Activated CD4-positive, alpha-beta memory T cell treated with anti-CD3 and anti-CD28 coated beads, Interleukin-2, amount 10 ng/mL, durations not matched to agents 7 days and 5 days (primary cell): ENCODE results near the gene SMAD2. TPM values are rescaled to one million over a fixed set of nuclear protein-coding genes. Genes with fewer than 3 reads are reported as not detected.

Source experiments
- CTCF ChIA-PET: fragments of 350-600 bp; sonication (Branson Sonifier 250); formaldehyde crosslinking; loops from one replicate; lab custom pipeline; 2021; ENCODE audit warnings: antibody characterized with exemption, inconsistent platforms; lab: Charles Lee
- POLR2A ChIA-PET: fragments of 350-600 bp; sonication (Branson Sonifier 250); formaldehyde crosslinking; loops from one replicate; lab custom pipeline; 2021; ENCODE audit warnings: antibody characterized with exemption; lab: Charles Lee
- DNase-seq: peaks from one replicate; pipeline ENCODE4 v3.0.0-alpha.2; 2020
- H3K27ac Mint-ChIP-seq: one replicate; pipeline ENCODE4 v1.8.0; 2021; ENCODE audit warnings: mild to moderate bottlenecking, mixed read lengths
- H3K27me3 Mint-ChIP-seq: one replicate; pipeline ENCODE4 v1.8.0; 2021; ENCODE audit warnings: mixed read lengths
- H3K36me3 Mint-ChIP-seq: one replicate; pipeline ENCODE4 v1.8.0; 2021; ENCODE audit warnings: low read depth, mixed read lengths
- H3K4me1 Mint-ChIP-seq: one replicate; pipeline ENCODE4 v1.8.0; 2021; ENCODE audit warnings: mixed read lengths
- H3K4me3 Mint-ChIP-seq: one replicate; pipeline ENCODE4 v1.8.0; 2021; ENCODE audit warnings: mild to moderate bottlenecking, mixed read lengths
- H3K9me3 Mint-ChIP-seq: one replicate; pipeline ENCODE4 v1.8.0; 2021; ENCODE audit warnings: mixed read lengths
- total RNA-seq, 2 experiments: library from RNA; stranded (reverse); gene quantifications; one replicate each; pipeline ENCODE4 v1.2.3, GENCODE V29; 2021

The SMAD2 gene
- total RNA-seq, 2 experiments from 2014 or later = 170 to 174 TPM

GRCh38 chr18:47953471-47953931, 23.0 kb upstream of the SMAD2 start:
- CTCF ChIA-PET = interaction anchor here (1.0 to 1.4 kb wide), 2 partner anchors 44 to 51 kb away, joined by 3 to 4 read pairs; no protein-coding TSS in a partner anchor
- POLR2A ChIA-PET = interaction anchor here (0.6 to 1.6 kb wide), 4 partner anchors 19 to 25 kb away, joined by 3 to 12 read pairs (median 4); partner anchors contain the start of gene SMAD2
- H3K4me1 Mint-ChIP-seq = peaks cover 16% of the 10 kb centered on the region
- H3K4me3 Mint-ChIP-seq = no peak overlapping the region
- peak; percentile 65 for DNase-seq
- H3K27ac Mint-ChIP-seq = peak overlapping the region; percentile 86
- peaks cover 26% of the 10 kb centered on the region for H3K27me3 Mint-ChIP-seq
- H3K36me3 Mint-ChIP-seq = no peaks in the 10 kb centered on the region
- peaks cover 1% of the 10 kb centered on the region for H3K9me3 Mint-ChIP-seq

GRCh38 chr18:47950511-47950910, 20.1 kb upstream of the SMAD2 start:
- peaks cover 2% of the 10 kb centered on the region for H3K9me3 Mint-ChIP-seq
- no peak for DNase-seq
- CTCF ChIA-PET = interaction anchor here (1.0 to 1.1 kb wide), 2 partner anchors 11 to 57 kb away, joined by 3 to 4 read pairs; no protein-coding TSS in a partner anchor
- no peak overlapping the region for H3K4me3 Mint-ChIP-seq
- H3K27ac Mint-ChIP-seq = no peak overlapping the region
- H3K4me1 Mint-ChIP-seq = peaks cover 19% of the 10 kb centered on the region
- POLR2A ChIA-PET = interaction anchor here (1.8 kb wide), 1 partner anchor 20 kb away, joined by 4 read pairs; the partner anchor contains the start of gene SMAD2
- H3K36me3 Mint-ChIP-seq = no peaks in the 10 kb centered on the region
- peaks cover 17% of the 10 kb centered on the region for H3K27me3 Mint-ChIP-seq

GRCh38 chr18:47949202-47949601, 18.7 kb upstream of the SMAD2 start:
- POLR2A ChIA-PET = interaction anchor here (1.8 kb wide), 1 partner anchor 18 kb away, joined by 4 read pairs; the partner anchor contains the start of gene SMAD2
- Mint-ChIP-seq H3K27me3 (peaks cover 21% of the 10 kb centered on the region), H3K9me3 (peaks cover 2% of the 10 kb centered on the region), H3K36me3 (no peaks in the 10 kb centered on the region), H3K27ac (no peak overlapping the region), H3K4me3 (no peak overlapping the region), H3K4me1 (peaks cover 26% of the 10 kb centered on the region)
- no peak for DNase-seq
- CTCF ChIA-PET = interaction anchor here (1.0 kb wide), 1 partner anchor 58 kb away, joined by 3 read pairs; no protein-coding TSS in a partner anchor

GRCh38 chr18:47946889-47947288, 16.4 kb upstream of the SMAD2 start:
- H3K4me1 Mint-ChIP-seq = peaks cover 12% of the 10 kb centered on the region
- H3K27me3 Mint-ChIP-seq = peaks cover 27% of the 10 kb centered on the region
- H3K9me3 Mint-ChIP-seq = peaks cover 2% of the 10 kb centered on the region
- H3K27ac Mint-ChIP-seq = no peak overlapping the region
- H3K4me3 Mint-ChIP-seq = no peak overlapping the region
- H3K36me3 Mint-ChIP-seq = no peaks in the 10 kb centered on the region
- no peak for DNase-seq
- POLR2A ChIA-PET = interaction anchor here (0.6 kb wide), 1 partner anchor 1538 kb away, joined by 3 read pairs; no protein-coding TSS in a partner anchor
- CTCF ChIA-PET = no interaction called here

- Mint-ChIP-seq H3K27ac (no peak overlapping the region), H3K9me3 (peaks cover 2% of the 10 kb centered on the region), H3K27me3 (peaks cover 22% of the 10 kb centered on the region), H3K36me3 (no peaks in the 10 kb centered on the region), H3K4me3 (no peak overlapping the region), H3K4me1 (peaks cover 11% of the 10 kb centered on the region)
- ChIA-PET CTCF (no interaction called here), POLR2A (interaction anchor here (2.2 kb wide), 1 partner anchor 15 kb away, joined by 6 read pairs; the partner anchor contains the start of gene SMAD2)
- no peak for DNase-seq
Observed at GRCh38 chr18:47944972-47945852, 14.8 kb upstream of the SMAD2 start.

- Mint-ChIP-seq H3K27ac (no peak overlapping the region), H3K27me3 (peaks cover 13% of the 10 kb centered on the region), H3K4me3 (no peak overlapping the region), H3K9me3 (no peaks in the 10 kb centered on the region), H3K36me3 (no peaks in the 10 kb centered on the region), H3K4me1 (peaks cover 13% of the 10 kb centered on the region)
- DNase-seq = peak; percentile 37
- POLR2A ChIA-PET = interaction anchor here (1.8 kb wide), 1 partner anchor 26 kb away, joined by 4 read pairs; no protein-coding TSS in a partner anchor
- CTCF ChIA-PET = interaction anchor here (0.8 kb wide), 1 partner anchor 159 kb away, joined by 3 read pairs; no protein-coding TSS in a partner anchor
Observed at GRCh38 chr18:47936952-47937351, 6.5 kb upstream of the SMAD2 start.

DNA sequence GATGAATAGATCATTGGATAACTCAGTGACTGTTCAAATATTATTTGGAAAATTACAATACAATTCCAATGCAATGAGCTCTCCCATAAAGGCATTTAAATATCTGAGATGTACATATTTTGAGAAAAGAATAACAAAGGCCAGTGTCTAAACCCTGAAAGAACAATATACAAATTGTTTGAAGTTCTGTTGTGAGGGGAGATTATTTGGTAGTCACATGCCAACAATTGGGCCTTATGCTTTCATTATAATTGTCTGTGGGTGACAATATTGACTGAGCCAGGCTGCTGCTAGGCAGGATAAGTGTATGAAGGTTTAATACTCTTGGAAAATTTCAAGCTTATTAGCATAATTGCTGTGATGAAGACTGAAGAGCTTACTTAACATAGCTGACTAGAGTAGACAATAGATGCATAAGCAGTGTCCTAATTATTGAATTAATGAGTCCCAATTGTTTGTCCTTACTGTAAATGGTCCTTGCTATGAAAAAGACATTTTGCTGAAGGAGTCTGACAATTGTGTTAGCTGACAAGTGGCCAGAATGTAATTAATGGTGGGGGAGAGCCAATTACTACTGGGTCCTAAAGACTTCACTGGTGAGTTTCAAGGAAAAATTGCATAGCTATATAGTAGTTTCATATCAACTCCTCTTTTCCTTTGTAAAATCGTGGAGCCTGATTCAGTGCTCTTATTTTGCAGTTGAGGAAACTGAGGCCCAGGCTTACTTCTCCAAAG, 5.0 kb upstream of the SMAD2 start:
- DNase-seq = no peak
- H3K36me3 Mint-ChIP-seq = no peaks in the 10 kb centered on the region
- no peak overlapping the region for H3K4me3 Mint-ChIP-seq
- H3K4me1 Mint-ChIP-seq = peaks cover 19% of the 10 kb centered on the region
- peaks cover 12% of the 10 kb centered on the region for H3K27me3 Mint-ChIP-seq
- ChIA-PET CTCF (interaction anchor here (0.5 to 1.3 kb wide), 2 partner anchors 41 to 62 kb away, joined by 3 to 4 read pairs; no protein-coding TSS in a partner anchor), POLR2A (interaction anchor here (1.2 kb wide), 1 partner anchor 18 kb away, joined by 4 read pairs; no protein-coding TSS in a partner anchor)
- H3K27ac Mint-ChIP-seq = no peak overlapping the region
- H3K9me3 Mint-ChIP-seq = no peaks in the 10 kb centered on the region

- Mint-ChIP-seq H3K4me1 (peaks cover 34% of the 10 kb centered on the region), H3K4me3 (no peak overlapping the region), H3K36me3 (peaks cover 13% of the 10 kb centered on the region), H3K9me3 (no peaks in the 10 kb centered on the region), H3K27me3 (peaks cover 12% of the 10 kb centered on the region), H3K27ac (no peak overlapping the region)
- ChIA-PET POLR2A (interaction anchor here (0.7 to 1.1 kb wide), 3 partner anchors 9 to 31 kb away, joined by 3 read pairs; no protein-coding TSS in a partner anchor), CTCF (no interaction called here)
- no peak for DNase-seq
Observed at GRCh38 chr18:47932603-47933002, 2.1 kb upstream of the SMAD2 start.

GRCh38 chr18:47932190-47932589, 1.7 kb upstream of the SMAD2 start:
- H3K4me1 Mint-ChIP-seq = peaks cover 37% of the 10 kb centered on the region
- POLR2A ChIA-PET = interaction anchor here (1.1 kb wide), 1 partner anchor 9 kb away, joined by 3 read pairs; no protein-coding TSS in a partner anchor
- no peak for DNase-seq
- peak overlapping the region; percentile 86 for H3K27ac Mint-ChIP-seq
- no peaks in the 10 kb centered on the region for H3K9me3 Mint-ChIP-seq
- H3K4me3 Mint-ChIP-seq = peak overlapping the region; percentile 76
- H3K27me3 Mint-ChIP-seq = peaks cover 12% of the 10 kb centered on the region
- peaks cover 13% of the 10 kb centered on the region for H3K36me3 Mint-ChIP-seq
- CTCF ChIA-PET = no interaction called here

DNA sequence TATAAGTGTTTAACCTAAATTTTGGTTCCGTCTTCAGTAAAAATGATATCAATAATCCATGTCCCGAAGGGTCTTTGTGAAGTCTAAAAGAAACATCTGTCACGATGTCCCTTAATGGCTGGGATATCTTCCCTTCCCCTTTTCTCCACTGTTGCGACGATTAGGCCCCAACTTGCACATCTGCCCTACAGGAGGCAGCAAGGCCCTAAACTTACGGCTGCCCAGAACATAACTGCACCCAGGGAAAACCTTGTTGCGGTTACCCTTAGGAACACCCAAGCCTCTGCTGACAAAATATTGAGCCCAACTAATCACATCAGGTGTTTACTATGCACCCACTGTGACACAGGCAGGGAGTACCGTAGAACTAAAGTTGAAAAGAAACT, 1.3 kb upstream of the SMAD2 start:
- Mint-ChIP-seq H3K4me3 (peak overlapping the region; percentile 76), H3K27ac (peak overlapping the region; percentile 86), H3K4me1 (peaks cover 41% of the 10 kb centered on the region), H3K36me3 (peaks cover 13% of the 10 kb centered on the region), H3K27me3 (peaks cover 10% of the 10 kb centered on the region), H3K9me3 (no peaks in the 10 kb centered on the region)
- ChIA-PET POLR2A (no interaction called here), CTCF (no interaction called here)
- peak; percentile 42 for DNase-seq

- Mint-ChIP-seq H3K36me3 (peaks cover 13% of the 10 kb centered on the region), H3K4me1 (peaks cover 44% of the 10 kb centered on the region), H3K9me3 (no peaks in the 10 kb centered on the region), H3K27me3 (peaks cover 9% of the 10 kb centered on the region), H3K27ac (peak overlapping the region; percentile 86), H3K4me3 (peak overlapping the region; percentile 76)
- ChIA-PET POLR2A (interaction anchor here (0.6 to 3.4 kb wide), 16 partner anchors 13 to 1889 kb away, joined by 3 to 31 read pairs (median 4); no protein-coding TSS in a partner anchor), CTCF (interaction anchor here (0.6 to 1.3 kb wide), 3 partner anchors 13 to 182 kb away, joined by 3 read pairs; no protein-coding TSS in a partner anchor)
- DNase-seq = peak; percentile 96
Observed at GRCh38 chr18:47930931-47931717, 665 bp upstream of the SMAD2 start.
